Progenitor cell of endocrine pancreas (in vitro differentiated cells): ENCODE results near the gene INTS15. TPM values are rescaled to one million over a fixed set of nuclear protein-coding genes. Genes with fewer than 3 reads are reported as not detected.

Source experiments
- DNase-seq: peaks from one replicate; pipeline ENCODE4 v3.0.0; 2021; ENCODE audit warnings: low spot score; ENCODE audit not compliant: unreplicated experiment
- H3K27ac Mint-ChIP-seq: 2 replicates; pipeline ENCODE4 v1.8.0; 2021; ENCODE audit warnings: mild to moderate bottlenecking, moderate library complexity, mixed read lengths
- H3K27me3 Mint-ChIP-seq: 2 replicates; pipeline ENCODE4 v1.8.0; 2021; ENCODE audit warnings: mixed read lengths
- H3K36me3 Mint-ChIP-seq: 2 replicates; pipeline ENCODE4 v1.8.0; 2022; ENCODE audit warnings: mixed read lengths; ENCODE audit not compliant: insufficient read depth
- H3K4me1 Mint-ChIP-seq: 2 replicates; pipeline ENCODE4 v1.8.0; 2021; ENCODE audit warnings: low read depth, mixed read lengths
- H3K4me3 Mint-ChIP-seq: 2 replicates; pipeline ENCODE4 v1.8.0; 2021; ENCODE audit warnings: low read depth, mild to moderate bottlenecking, moderate library complexity, mixed read lengths
- H3K9me3 Mint-ChIP-seq: 2 replicates; pipeline ENCODE4 v1.8.0; 2021; ENCODE audit warnings: low read depth, mixed read lengths
- CTCF ChIP-seq: fragments of 200-600 bp; sonication (generic); IDR thresholded peaks from one replicate; pipeline ENCODE4 v1.5.0; 2021; ENCODE audit warnings: antibody characterized with exemption, mild to moderate bottlenecking; ENCODE audit not compliant: unreplicated experiment
- total RNA-seq: library from RNA; stranded (reverse); gene quantifications from 2 replicates; pipeline ENCODE4 v1.2.1, GENCODE V29; 2021

Gene INTS15
- total RNA-seq, 1 donor from 2014 or later = 57.1 TPM

- H3K36me3 Mint-ChIP-seq = peaks cover 11% of the 10 kb centered on the region
- H3K27me3 Mint-ChIP-seq = no peaks in the 10 kb centered on the region
- no peak overlapping the region for H3K4me3 Mint-ChIP-seq
- peaks cover 8% of the 10 kb centered on the region for H3K4me1 Mint-ChIP-seq
- no peak for DNase-seq
- no peaks in the 10 kb centered on the region for H3K9me3 Mint-ChIP-seq
- no peak for TF ChIP-seq CTCF
- H3K27ac Mint-ChIP-seq = no peak overlapping the region
These were observed 53.2 kb downstream of the INTS15 start for GRCh38 chr7:6642861-6643640.

GRCh38 chr7:6643915-6644625 lies 54.2 kb downstream of the INTS15 start:
- H3K4me3 Mint-ChIP-seq = no peak overlapping the region
- no peaks in the 10 kb centered on the region for H3K9me3 Mint-ChIP-seq
- H3K36me3 Mint-ChIP-seq = peaks cover 11% of the 10 kb centered on the region
- H3K27me3 Mint-ChIP-seq = no peaks in the 10 kb centered on the region
- no peak for TF ChIP-seq CTCF
- no peak for DNase-seq
- peaks cover 4% of the 10 kb centered on the region for H3K4me1 Mint-ChIP-seq
- H3K27ac Mint-ChIP-seq = no peak overlapping the region

GRCh38 chr7:6644728-6645127 lies 54.9 kb downstream of the INTS15 start:
- Mint-ChIP-seq H3K9me3 (no peaks in the 10 kb centered on the region), H3K27ac (no peak overlapping the region), H3K4me1 (peaks cover 2% of the 10 kb centered on the region), H3K36me3 (peaks cover 8% of the 10 kb centered on the region), H3K4me3 (no peak overlapping the region), H3K27me3 (no peaks in the 10 kb centered on the region)
- TF ChIP-seq CTCF = no peak
- DNase-seq = no peak

GRCh38 chr7:6646465-6646864 lies 56.6 kb downstream of the INTS15 start:
- Mint-ChIP-seq H3K9me3 (no peaks in the 10 kb centered on the region), H3K27ac (no peak overlapping the region), H3K4me3 (no peak overlapping the region), H3K4me1 (no peaks in the 10 kb centered on the region), H3K27me3 (no peaks in the 10 kb centered on the region), H3K36me3 (peaks cover 19% of the 10 kb centered on the region)
- DNase-seq = no peak
- no peak for TF ChIP-seq CTCF

- no peaks in the 10 kb centered on the region for H3K9me3 Mint-ChIP-seq
- H3K27me3 Mint-ChIP-seq = no peaks in the 10 kb centered on the region
- H3K4me3 Mint-ChIP-seq = no peak overlapping the region
- H3K36me3 Mint-ChIP-seq = peaks cover 22% of the 10 kb centered on the region
- no peak for DNase-seq
- no peaks in the 10 kb centered on the region for H3K4me1 Mint-ChIP-seq
- no peak overlapping the region for H3K27ac Mint-ChIP-seq
- no peak for TF ChIP-seq CTCF
These were observed 57.3 kb downstream of the INTS15 start for GRCh38 chr7:6647080-6647479.
